ENCODE results near the gene MCHR1. TPM values are rescaled to one million over a fixed set of nuclear protein-coding genes. Genes with fewer than 3 reads are reported as not detected.

Gene MCHR1
- total RNA-seq, 1 experiment from 2014 or later, result 1.0 TPM

DNA sequence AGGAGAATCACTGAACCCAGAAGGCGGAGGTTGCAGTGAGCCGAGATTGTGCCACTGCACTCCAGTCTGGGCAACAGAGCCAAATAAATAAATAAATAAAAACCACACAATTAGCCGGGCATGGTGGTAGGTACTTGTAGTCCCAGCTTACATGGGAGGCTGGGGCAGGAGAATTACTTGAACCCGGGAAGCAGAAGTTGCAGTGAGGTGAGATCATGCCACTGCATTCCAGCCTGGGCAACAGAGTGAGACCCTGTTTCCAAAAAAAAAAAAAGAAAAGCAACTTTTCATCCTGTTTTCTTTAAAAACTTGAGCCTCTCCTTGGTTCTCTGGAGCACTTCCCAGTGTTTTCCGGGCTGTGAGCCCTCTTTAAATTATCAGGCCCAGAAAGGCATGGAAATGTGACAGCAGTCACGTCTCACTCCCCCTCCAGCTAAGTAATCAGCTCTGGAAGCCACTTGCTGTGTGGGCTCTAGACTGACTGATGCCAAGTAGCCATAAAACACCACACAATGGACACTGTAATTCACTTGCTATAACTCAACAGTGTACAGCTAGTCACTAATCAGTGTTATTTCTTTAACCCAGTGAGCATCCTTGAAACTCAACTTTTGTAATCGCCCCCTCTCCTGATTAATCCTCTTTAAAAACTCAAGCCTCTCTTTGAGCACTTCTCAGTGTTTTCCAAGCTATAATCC is 13.0 kb upstream of the MCHR1 start:
- Mint-ChIP-seq H3K4me3 (no peak overlapping the region), H3K36me3 (no peaks in the 10 kb centered on the region), H3K27ac (0 out of 2 replicates have a peak overlapping the region, but pooled peaks have one; percentile 47), H3K4me1 (peaks cover 5% of the 10 kb centered on the region), H3K9me3 (peaks cover 3% of the 10 kb centered on the region; the same call in 1 of the 2 replicates), H3K27me3 (ENCODE audit: low read depth) (no peaks in the 10 kb centered on the region)
- ChIA-PET CTCF (interaction anchor here (1.1 kb wide), 1 partner anchor 17 kb away, joined by 3 read pairs; no protein-coding TSS in a partner anchor), POLR2A (interaction anchor here (1.3 kb wide), 1 partner anchor 30 kb away, joined by 3 read pairs; the partner anchor contains the start of gene MRTFA)
- no peak for TF ChIP-seq MYBL2 (CRISPR knock-in tag; IDR thresholded peaks at IDR 0.05)
- no peak for TF ChIP-seq IRF2 (CRISPR knock-in tag; IDR thresholded peaks at IDR 0.05; ENCODE audit: borderline replicate concordance, low read depth)
- no peak for TF ChIP-seq ZBTB21 (CRISPR knock-in tag; IDR thresholded peaks at IDR 0.05; ENCODE audit: borderline replicate concordance)
- no peak for TF ChIP-seq SMAD3 (CRISPR knock-in tag; IDR thresholded peaks at IDR 0.05; ENCODE audit: borderline replicate concordance)
- no peak for TF ChIP-seq HMGA2 (CRISPR knock-in tag; IDR thresholded peaks at IDR 0.05)
- TF ChIP-seq EMX1 (CRISPR knock-in tag; IDR thresholded peaks at IDR 0.05), result no peak
- TF ChIP-seq PRRX2 (CRISPR knock-in tag; IDR thresholded peaks at IDR 0.05), result no peak
- TF ChIP-seq JUN (CRISPR knock-in tag; IDR thresholded peaks at IDR 0.05), result no peak
- DNase-seq (ENCODE audit: low spot score) (no peak), ATAC-seq (no peak)

DNA sequence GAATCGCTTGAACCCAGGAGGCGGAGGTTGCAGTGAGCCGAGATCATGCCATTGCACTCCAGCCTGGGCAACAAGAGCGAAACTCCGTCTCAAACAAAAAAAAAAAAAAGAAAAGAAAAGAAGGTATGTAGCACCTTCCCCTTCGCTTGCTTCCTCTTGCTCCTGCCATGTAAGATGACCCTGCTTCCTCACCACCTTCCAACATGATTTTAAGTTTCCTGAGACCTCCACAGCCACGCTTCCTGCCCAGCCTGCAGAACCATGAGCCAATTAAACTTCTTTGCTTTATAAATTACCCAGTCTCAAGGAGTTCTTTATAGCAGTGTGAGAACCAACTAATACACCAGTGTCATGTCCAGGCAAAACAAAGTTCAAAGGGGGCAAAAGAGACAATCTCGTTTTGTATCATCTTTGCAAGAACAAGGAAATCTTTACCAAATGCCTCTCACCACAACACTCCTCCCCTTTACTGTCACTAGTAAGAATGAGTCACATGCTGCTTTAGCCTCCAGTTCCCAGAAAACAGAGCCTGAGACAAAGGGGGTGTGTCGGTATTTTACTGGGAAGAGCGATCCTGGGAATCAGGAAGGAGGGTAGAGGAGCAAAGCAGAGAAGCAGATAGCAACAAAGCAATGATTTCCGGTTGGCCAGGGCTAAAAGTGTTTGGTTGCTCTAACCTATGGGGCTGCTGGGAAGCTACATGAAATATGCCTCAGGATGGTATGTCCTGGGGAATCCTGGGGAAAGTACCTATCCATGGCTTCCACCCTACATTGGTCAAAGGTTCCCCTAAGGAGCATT is 10.5 kb upstream of the MCHR1 start:
- Mint-ChIP-seq H3K4me1 (peaks cover 5% of the 10 kb centered on the region), H3K9me3 (peaks cover 7% of the 10 kb centered on the region), H3K27ac (peak overlapping the region; percentile 4; the same call in 1 of the 2 replicates), H3K27me3 (ENCODE audit: low read depth) (no peaks in the 10 kb centered on the region), H3K36me3 (no peaks in the 10 kb centered on the region), H3K4me3 (no peak overlapping the region)
- CTCF ChIA-PET, result no interaction called here
- ATAC-seq (no peak; the same call in none of the 2 replicates), DNase-seq (ENCODE audit: low spot score) (no peak)
- POLR2A ChIA-PET, result no interaction called here
- TF ChIP-seq ZNF396 (CRISPR knock-in tag; IDR thresholded peaks at IDR 0.05; ENCODE audit: borderline replicate concordance) (no peak), AR (CRISPR knock-in tag; IDR thresholded peaks at IDR 0.05) (no peak), CBFB (CRISPR knock-in tag; IDR thresholded peaks at IDR 0.05; ENCODE audit: low read depth) (no peak), ATF2 (CRISPR knock-in tag; IDR thresholded peaks at IDR 0.05; ENCODE audit: borderline replicate concordance, low read depth) (no peak), HMGXB4 (CRISPR knock-in tag; IDR thresholded peaks at IDR 0.05) (no peak), ERG (CRISPR knock-in tag; IDR thresholded peaks at IDR 0.05) (no peak)
- TF ChIP-seq, protein P1, sequence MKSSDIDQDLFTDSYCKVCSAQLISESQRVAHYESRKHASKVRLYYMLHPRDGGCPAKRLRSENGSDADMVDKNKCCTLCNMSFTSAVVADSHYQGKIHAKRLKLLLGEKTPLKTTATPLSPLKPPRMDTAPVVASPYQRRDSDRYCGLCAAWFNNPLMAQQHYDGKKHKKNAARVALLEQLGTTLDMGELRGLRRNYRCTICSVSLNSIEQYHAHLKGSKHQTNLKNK (CRISPR knock-in tag; IDR thresholded peaks at IDR 0.05), result no peak
- TF ChIP-seq, protein P2, sequence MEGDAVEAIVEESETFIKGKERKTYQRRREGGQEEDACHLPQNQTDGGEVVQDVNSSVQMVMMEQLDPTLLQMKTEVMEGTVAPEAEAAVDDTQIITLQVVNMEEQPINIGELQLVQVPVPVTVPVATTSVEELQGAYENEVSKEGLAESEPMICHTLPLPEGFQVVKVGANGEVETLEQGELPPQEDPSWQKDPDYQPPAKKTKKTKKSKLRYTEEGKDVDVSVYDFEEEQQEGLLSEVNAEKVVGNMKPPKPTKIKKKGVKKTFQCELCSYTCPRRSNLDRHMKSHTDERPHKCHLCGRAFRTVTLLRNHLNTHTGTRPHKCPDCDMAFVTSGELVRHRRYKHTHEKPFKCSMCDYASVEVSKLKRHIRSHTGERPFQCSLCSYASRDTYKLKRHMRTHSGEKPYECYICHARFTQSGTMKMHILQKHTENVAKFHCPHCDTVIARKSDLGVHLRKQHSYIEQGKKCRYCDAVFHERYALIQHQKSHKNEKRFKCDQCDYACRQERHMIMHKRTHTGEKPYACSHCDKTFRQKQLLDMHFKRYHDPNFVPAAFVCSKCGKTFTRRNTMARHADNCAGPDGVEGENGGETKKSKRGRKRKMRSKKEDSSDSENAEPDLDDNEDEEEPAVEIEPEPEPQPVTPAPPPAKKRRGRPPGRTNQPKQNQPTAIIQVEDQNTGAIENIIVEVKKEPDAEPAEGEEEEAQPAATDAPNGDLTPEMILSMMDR (IDR thresholded peaks at IDR 0.05), result no peak
- TF ChIP-seq, protein P3, sequence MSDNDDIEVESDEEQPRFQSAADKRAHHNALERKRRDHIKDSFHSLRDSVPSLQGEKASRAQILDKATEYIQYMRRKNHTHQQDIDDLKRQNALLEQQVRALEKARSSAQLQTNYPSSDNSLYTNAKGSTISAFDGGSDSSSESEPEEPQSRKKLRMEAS (CRISPR knock-in tag; IDR thresholded peaks at IDR 0.05), result no peak
- TF ChIP-seq, protein P4, sequence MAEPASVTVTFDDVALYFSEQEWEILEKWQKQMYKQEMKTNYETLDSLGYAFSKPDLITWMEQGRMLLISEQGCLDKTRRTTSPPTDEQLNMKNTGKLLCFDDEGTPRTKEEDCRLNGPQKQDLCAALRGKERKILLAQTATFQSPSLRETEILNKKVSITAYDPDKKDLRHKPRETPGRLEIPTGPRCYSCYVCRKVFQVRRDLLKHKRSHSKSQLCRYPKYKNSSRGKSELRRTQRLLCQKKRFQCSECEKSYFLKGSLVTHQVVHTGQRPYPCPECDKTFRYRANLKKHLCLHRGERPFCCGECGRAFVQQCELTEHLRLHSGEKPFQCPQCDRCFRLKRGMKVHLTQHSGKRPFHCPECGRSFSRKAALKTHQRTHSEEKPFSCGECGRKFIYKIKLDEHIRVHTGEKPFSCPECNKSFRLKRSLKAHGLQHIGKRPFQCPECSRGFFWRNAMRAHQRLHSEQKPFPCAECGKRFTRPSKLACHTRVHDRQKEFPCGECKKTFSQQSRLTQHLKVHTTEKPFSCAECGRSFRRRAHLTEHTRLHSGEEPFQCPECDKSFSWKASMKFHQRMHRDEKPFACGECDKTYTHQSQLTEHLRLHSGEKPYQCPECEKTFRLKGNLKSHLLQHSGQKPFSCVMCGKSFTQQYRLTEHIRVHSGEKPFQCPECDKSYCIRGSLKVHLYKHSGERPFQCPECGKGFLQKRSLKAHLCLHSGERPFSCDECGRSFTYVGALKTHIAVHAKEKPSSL (CRISPR knock-in tag; conservative IDR thresholded peaks at IDR 0.05), result no peak
